ENCODE data around the gene SMOC1. TPM values are rescaled to one million over a fixed set of nuclear protein-coding genes. Genes with fewer than 3 reads are reported as not detected.

SMOC1 gene
- total RNA-seq, 2 donors from 2014 or later: 25.2 to 29.8 TPM

GRCh38 chr14:70064136-70064865 lies 185.1 kb downstream of the SMOC1 start:
- no peak overlapping the region for H3K4me3 ChIP-seq
- no peaks in the 10 kb centered on the region for H3K4me1 ChIP-seq (ENCODE audit: control insufficient read depth in 1 of 2, low read depth in 2 of 2)
- no peaks in the 10 kb centered on the region for H3K36me3 ChIP-seq
- no peak for DNase-seq (ENCODE audit: low spot score)
- ATAC-seq (ENCODE audit: insufficient number of reproducible peaks, low FRiP score, low read depth): no peak
- no peaks in the 10 kb centered on the region for H3K9me3 ChIP-seq
- H3K27ac ChIP-seq: no peak overlapping the region
- TF ChIP-seq CTCF (IDR thresholded peaks at IDR 0.05): no peak
- no peaks in the 10 kb centered on the region for H3K27me3 ChIP-seq (replicated peaks; ENCODE audit: insufficient read depth)

GRCh38 chr14:70067810-70068209 lies 188.6 kb downstream of the SMOC1 start:
- H3K9me3 ChIP-seq: no peaks in the 10 kb centered on the region
- no peaks in the 10 kb centered on the region for H3K4me1 ChIP-seq (ENCODE audit: control insufficient read depth in 1 of 2, low read depth in 2 of 2)
- no peak overlapping the region for H3K4me3 ChIP-seq
- no peak overlapping the region for H3K27ac ChIP-seq
- no peaks in the 10 kb centered on the region for H3K27me3 ChIP-seq (replicated peaks; ENCODE audit: insufficient read depth)
- TF ChIP-seq CTCF (IDR thresholded peaks at IDR 0.05): no peak
- ATAC-seq (ENCODE audit: insufficient number of reproducible peaks, low FRiP score, low read depth) (no peak), DNase-seq (ENCODE audit: low spot score) (no peak)
- H3K36me3 ChIP-seq: no peaks in the 10 kb centered on the region

- no peak for TF ChIP-seq CTCF (IDR thresholded peaks at IDR 0.05)
- Histone ChIP-seq H3K27ac (no peak overlapping the region), H3K36me3 (no peaks in the 10 kb centered on the region), H3K9me3 (no peaks in the 10 kb centered on the region), H3K4me3 (no peak overlapping the region), H3K27me3 (replicated peaks; ENCODE audit: insufficient read depth) (no peaks in the 10 kb centered on the region), H3K4me1 (ENCODE audit: control insufficient read depth in 1 of 2, low read depth in 2 of 2) (no peaks in the 10 kb centered on the region)
- DNase-seq (ENCODE audit: low spot score) (no peak), ATAC-seq (ENCODE audit: insufficient number of reproducible peaks, low FRiP score, low read depth) (no peak)
Measured at GRCh38 chr14:70069186-70069585, 190.0 kb downstream of the SMOC1 start.

GRCh38 chr14:70073924-70074566 lies 194.8 kb downstream of the SMOC1 start:
- ATAC-seq (ENCODE audit: insufficient number of reproducible peaks, low FRiP score, low read depth) (no peak), DNase-seq (ENCODE audit: low spot score) (no peak)
- no peaks in the 10 kb centered on the region for H3K27me3 ChIP-seq (replicated peaks; ENCODE audit: insufficient read depth)

More at GRCh38 chr14:70073924-70074566, 194.8 kb downstream of the SMOC1 start:
- Histone ChIP-seq H3K27ac (no peak overlapping the region), H3K36me3 (no peaks in the 10 kb centered on the region), H3K4me1 (ENCODE audit: control insufficient read depth in 1 of 2, low read depth in 2 of 2) (no peaks in the 10 kb centered on the region), H3K4me3 (no peak overlapping the region), H3K9me3 (no peaks in the 10 kb centered on the region)
- peak; percentile 50 for TF ChIP-seq CTCF (IDR thresholded peaks at IDR 0.05)

All from thoracic aorta (tissue), 2 donors.